Naive thymus-derived CD4-positive, alpha-beta T cell (primary cell): Measurements from ENCODE around the gene CKS2. TPM values are rescaled to one million over a fixed set of nuclear protein-coding genes. Genes with fewer than 3 reads are reported as not detected.

Experiments used
- microRNA-seq: library from miRNA; unstranded; fragments of <30 nt; microRNA quantifications from one replicate; pipeline ENCODE4 v1.2.0, GENCODE V29; 2022; ENCODE audit warnings: borderline microRNAs expressed
- polyA plus RNA-seq, 2 donors: library from polyadenylated mRNA; unstranded; fragments of 300-500 nt; fragmentation: Illumina TruSeq; gene quantifications; one replicate each; pipeline ENCODE4 v1.2.3, GENCODE V29; 2021
- total RNA-seq, 6 experiments: library from RNA in 5 of 6; stranded (reverse) in 5 of 6; gene quantifications; 1 replicate in 5 of 6; 2 replicates in 1 of 6; pipeline ENCODE4 v1.2.3 and lab custom pipeline; 2021 to 2026

The CKS2 gene
- total and polyA plus RNA-seq, 7 experiments from 2014 or later: 5.2 to 121 (median 8.0) TPM

Small RNA genes within 50 kb of the gene (microRNA-seq; reads per million reads assigned to microRNA genes)
- not detected for gene MIR3153

Other genes starting within 250 kb of the CKS2 start
- under 1 TPM in 4 of 5 experiments, not detected in 1; 0.02 to 0.11 (median 0.07) TPM for gene SHC3, start 132.4 kb upstream of the CKS2 start, total RNA-seq
- not detected for gene SHC3, start 132.4 kb upstream of the CKS2 start, polyA plus RNA-seq
- gene SECISBP2, start 7.3 kb downstream of the CKS2 start, total RNA-seq: 100 to 1,000 TPM in 4 of 5 experiments, 10 to 100 TPM in 1; 55.0 to 130 (median 109) TPM
- 10 to 100 TPM; 20.1 to 29.0 TPM for gene SECISBP2, start 7.3 kb downstream of the CKS2 start, polyA plus RNA-seq
- 100 to 1,000 TPM; 389 to 465 (median 460) TPM for gene SEMA4D, start 186.9 kb downstream of the CKS2 start, total RNA-seq
- gene SEMA4D, start 186.9 kb downstream of the CKS2 start, polyA plus RNA-seq: 100 to 1,000 TPM; 114 to 268 TPM